Right renal pelvis (tissue), 4 donors: ENCODE results near the gene MUC5AC. TPM values are rescaled to one million over a fixed set of nuclear protein-coding genes. Genes with fewer than 3 reads are reported as not detected.
"Not testable (repeated sequence)": the region's sequence is repeated elsewhere in the genome, so short reads cannot be mapped to it uniquely, and the experiment has no call there.

Experiments used
- DNase-seq, 4 donors: peaks; one replicate each; pipeline ENCODE4 v3.0.0-alpha.2; 2013; ENCODE audit warnings: low read depth in 4 of 4, low spot score in 3 of 4, missing footprints in 1 of 4
- polyA plus RNA-seq, 4 donors: library from polyadenylated mRNA; unstranded; fragments of 120-200 nt; gene quantifications; one replicate each; pipeline ENCODE4 v1.2.1, GENCODE V29; 2013; ENCODE audit not compliant: insufficient read length in 4 of 4

Gene MUC5AC
- polyA plus RNA-seq, 4 donors = under 0.01 TPM; not detected in 3

DNA sequence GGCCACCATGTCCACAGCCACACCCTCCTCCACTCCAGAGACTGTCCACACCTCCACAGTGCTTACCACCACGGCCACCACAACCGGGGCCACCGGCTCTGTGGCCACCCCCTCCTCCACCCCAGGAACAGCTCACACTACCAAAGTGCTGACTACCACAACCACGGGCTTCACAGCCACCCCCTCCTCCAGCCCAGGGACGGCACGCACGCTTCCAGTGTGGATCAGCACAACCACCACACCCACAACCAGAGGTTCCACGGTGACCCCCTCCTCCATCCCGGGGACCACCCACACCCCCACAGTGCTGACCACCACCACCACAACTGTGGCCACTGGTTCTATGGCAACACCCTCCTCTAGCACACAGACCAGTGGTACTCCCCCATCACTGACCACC lies 86.8 kb downstream of the MUC5AC start:
- not testable (repeated sequence) for DNase-seq

DNA sequence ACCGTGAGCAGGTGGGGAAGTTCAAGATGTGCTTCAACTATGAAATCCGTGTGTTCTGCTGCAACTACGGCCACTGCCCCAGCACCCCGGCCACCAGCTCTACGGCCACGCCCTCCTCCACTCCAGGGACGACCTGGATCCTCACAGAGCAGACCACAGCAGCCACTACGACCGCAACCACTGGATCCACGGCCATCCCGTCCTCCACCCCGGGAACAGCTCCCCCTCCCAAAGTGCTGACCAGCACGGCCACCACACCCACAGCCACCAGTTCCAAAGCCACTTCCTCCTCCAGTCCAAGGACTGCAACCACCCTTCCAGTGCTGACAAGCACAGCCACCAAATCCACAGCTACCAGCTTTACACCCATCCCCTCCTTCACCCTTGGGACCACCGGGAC lies 88.0 kb downstream of the MUC5AC start:
- DNase-seq = not testable (repeated sequence)

DNA sequence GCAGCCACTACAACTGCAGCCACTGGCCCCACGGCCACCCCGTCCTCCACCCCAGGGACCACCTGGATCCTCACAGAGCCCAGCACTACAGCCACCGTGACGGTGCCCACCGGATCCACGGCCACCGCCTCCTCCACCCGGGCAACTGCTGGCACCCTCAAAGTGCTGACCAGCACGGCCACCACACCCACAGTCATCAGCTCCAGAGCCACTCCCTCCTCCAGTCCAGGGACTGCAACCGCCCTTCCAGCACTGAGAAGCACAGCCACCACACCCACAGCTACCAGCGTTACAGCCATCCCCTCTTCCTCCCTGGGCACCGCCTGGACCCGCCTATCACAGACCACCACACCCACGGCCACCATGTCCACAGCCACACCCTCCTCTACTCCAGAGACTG lies 88.5 kb downstream of the MUC5AC start:
- DNase-seq = not testable (repeated sequence)

DNA sequence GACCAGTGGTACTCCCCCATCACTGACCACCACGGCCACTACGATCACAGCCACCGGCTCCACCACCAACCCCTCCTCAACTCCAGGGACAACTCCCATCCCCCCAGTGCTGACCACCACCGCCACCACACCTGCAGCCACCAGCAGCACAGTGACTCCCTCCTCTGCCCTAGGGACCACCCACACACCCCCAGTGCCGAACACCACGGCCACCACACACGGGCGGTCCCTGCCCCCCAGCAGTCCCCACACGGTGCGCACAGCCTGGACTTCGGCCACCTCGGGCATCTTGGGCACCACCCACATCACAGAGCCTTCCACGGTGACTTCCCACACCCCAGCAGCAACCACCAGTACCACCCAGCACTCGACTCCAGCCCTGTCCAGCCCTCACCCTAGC lies 89.3 kb downstream of the MUC5AC start:
- DNase-seq = not testable (repeated sequence)

DNA sequence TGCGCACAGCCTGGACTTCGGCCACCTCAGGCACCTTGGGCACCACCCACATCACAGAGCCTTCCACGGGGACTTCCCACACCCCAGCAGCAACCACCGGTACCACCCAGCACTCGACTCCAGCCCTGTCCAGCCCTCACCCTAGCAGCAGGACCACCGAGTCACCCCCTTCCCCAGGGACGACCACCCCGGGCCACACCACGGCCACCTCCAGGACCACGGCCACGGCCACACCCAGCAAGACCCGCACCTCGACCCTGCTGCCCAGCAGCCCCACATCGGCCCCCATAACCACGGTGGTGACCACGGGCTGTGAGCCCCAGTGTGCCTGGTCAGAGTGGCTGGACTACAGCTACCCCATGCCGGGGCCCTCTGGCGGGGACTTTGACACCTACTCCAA lies 91.2 kb downstream of the MUC5AC start:
- DNase-seq = not testable (repeated sequence)

DNA sequence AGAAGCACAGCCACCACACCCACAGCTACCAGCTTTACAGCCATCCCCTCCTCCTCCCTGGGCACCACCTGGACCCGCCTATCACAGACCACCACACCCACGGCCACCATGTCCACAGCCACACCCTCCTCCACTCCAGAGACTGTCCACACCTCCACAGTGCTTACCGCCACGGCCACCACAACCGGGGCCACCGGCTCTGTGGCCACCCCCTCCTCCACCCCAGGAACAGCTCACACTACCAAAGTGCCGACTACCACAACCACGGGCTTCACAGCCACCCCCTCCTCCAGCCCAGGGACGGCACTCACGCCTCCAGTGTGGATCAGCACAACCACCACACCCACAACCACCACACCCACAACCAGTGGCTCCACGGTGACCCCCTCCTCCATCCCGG lies 92.7 kb downstream of the MUC5AC start:
- not testable (repeated sequence) for DNase-seq

Other genes starting within 250 kb of the MUC5AC start
- 100 to 1,000 TPM; 102 to 128 (median 115) TPM for gene CHID1, start 247.1 kb upstream of the MUC5AC start, polyA plus RNA-seq
- gene AP2A2, start 232.1 kb upstream of the MUC5AC start, polyA plus RNA-seq = 100 to 1,000 TPM; 100 to 120 (median 109) TPM
- 10 to 100 TPM in 3 of 4 donors, 1 to 10 TPM in 1; 9.9 to 35.4 (median 13.0) TPM for gene MUC6, start 121.2 kb upstream of the MUC5AC start, polyA plus RNA-seq
- gene MUC2, start 83.1 kb upstream of the MUC5AC start, polyA plus RNA-seq = under 1 TPM; 0.01 to 0.66 (median 0.10) TPM
- under 1 TPM in 3 of 4 donors, not detected in 1; 0.01 to 0.05 (median 0.04) TPM for gene MUC5B, start 65.1 kb downstream of the MUC5AC start, polyA plus RNA-seq
- gene TOLLIP, start 151.7 kb downstream of the MUC5AC start, polyA plus RNA-seq = 10 to 100 TPM; 37.7 to 52.6 (median 40.7) TPM
- 1 to 10 TPM in 1 of 4 donors, under 1 TPM in 3; 0.26 to 1.1 (median 0.46) TPM for gene BRSK2, start 232.0 kb downstream of the MUC5AC start, polyA plus RNA-seq